T-helper 2 cell treated with Interferon-gamma antibody and Interleukin-4, amounts not matched to agents 5 μg/mL and 100 μg/mL, for 36 hours (primary cell): ENCODE measurements around the gene CSNK1G3.
"Not testable (repeated sequence)": the region's sequence is repeated elsewhere in the genome, so short reads cannot be mapped to it uniquely, and the experiment has no call there.

Experiments used
- DNase-seq: peaks from one replicate; pipeline ENCODE4 v3.0.0; 2021; ENCODE audit warnings: low spot score
- H3K27ac Mint-ChIP-seq: one replicate; pipeline ENCODE4 v1.8.0; 2021; ENCODE audit warnings: mild to moderate bottlenecking, mixed read lengths
- H3K27me3 Mint-ChIP-seq: one replicate; pipeline ENCODE4 v1.8.0; 2021; ENCODE audit warnings: low read depth, mixed read lengths
- H3K36me3 Mint-ChIP-seq: one replicate; pipeline ENCODE4 v1.8.0; 2021; ENCODE audit warnings: low read depth, mixed read lengths
- H3K4me1 Mint-ChIP-seq: one replicate; pipeline ENCODE4 v1.8.0; 2021; ENCODE audit warnings: low read depth, mixed read lengths
- H3K4me3 Mint-ChIP-seq: one replicate; pipeline ENCODE4 v1.8.0; 2022; ENCODE audit warnings: mild to moderate bottlenecking, moderate library complexity, mixed read lengths
- H3K9me3 Mint-ChIP-seq: one replicate; pipeline ENCODE4 v1.8.0; 2021; ENCODE audit warnings: mixed read lengths

Gene CSNK1G3

GRCh38 chr5:123511648-123512605, at the start of gene CSNK1G3:
Gene CSNK1G3, plus strand, starts transcription at chr5:123512177. Its CDS starts 33,487 bp downstream, at chr5:123545664.
- Mint-ChIP-seq H3K9me3 (no peaks in the 10 kb centered on the region), H3K27me3 (peaks cover 6% of the 10 kb centered on the region), H3K4me3 (peak within 1 kb of the TSS; percentile 94), H3K27ac (peak within 1 kb of the TSS; percentile 99), H3K36me3 (peaks cover 8% of the 10 kb centered on the region), H3K4me1 (peaks cover 40% of the 10 kb centered on the region)
- DNase-seq: peak; percentile 94

GRCh38 chr5:123466839-123467238, 45.1 kb upstream of the CSNK1G3 start:
- DNase-seq, H3K36me3 Mint-ChIP-seq, H3K27ac Mint-ChIP-seq, H3K4me3 Mint-ChIP-seq, H3K4me1 Mint-ChIP-seq: not testable (repeated sequence)
- Mint-ChIP-seq H3K9me3 (peaks cover 32% of the 10 kb centered on the region), H3K27me3 (peaks cover 23% of the 10 kb centered on the region)

GRCh38 chr5:123471385-123471784, 40.6 kb upstream of the CSNK1G3 start:
- Mint-ChIP-seq H3K36me3 (no peaks in the 10 kb centered on the region), H3K27ac (no peak overlapping the region), H3K4me1 (no peaks in the 10 kb centered on the region), H3K4me3 (no peak overlapping the region), H3K9me3 (peaks cover 32% of the 10 kb centered on the region), H3K27me3 (peaks cover 31% of the 10 kb centered on the region)
- DNase-seq: no peak

GRCh38 chr5:123472150-123472924, 39.6 kb upstream of the CSNK1G3 start:
- H3K4me1 Mint-ChIP-seq: no peaks in the 10 kb centered on the region
- H3K9me3 Mint-ChIP-seq: peaks cover 27% of the 10 kb centered on the region
- H3K36me3 Mint-ChIP-seq: no peaks in the 10 kb centered on the region
- no peak overlapping the region for H3K27ac Mint-ChIP-seq
- peaks cover 28% of the 10 kb centered on the region for H3K27me3 Mint-ChIP-seq
- no peak for DNase-seq
- no peak overlapping the region for H3K4me3 Mint-ChIP-seq

GRCh38 chr5:123474228-123474627, 37.7 kb upstream of the CSNK1G3 start:
- Mint-ChIP-seq H3K27ac (no peak overlapping the region), H3K9me3 (peaks cover 12% of the 10 kb centered on the region), H3K4me1 (no peaks in the 10 kb centered on the region), H3K27me3 (peaks cover 22% of the 10 kb centered on the region), H3K36me3 (no peaks in the 10 kb centered on the region), H3K4me3 (no peak overlapping the region)
- no peak for DNase-seq

GRCh38 chr5:123476731-123477130, 35.2 kb upstream of the CSNK1G3 start:
- no peaks in the 10 kb centered on the region for H3K9me3 Mint-ChIP-seq
- no peak overlapping the region for H3K27ac Mint-ChIP-seq
- H3K4me3 Mint-ChIP-seq: no peak overlapping the region
- H3K4me1 Mint-ChIP-seq: no peaks in the 10 kb centered on the region
- DNase-seq: no peak
- no peaks in the 10 kb centered on the region for H3K36me3 Mint-ChIP-seq
- H3K27me3 Mint-ChIP-seq: peaks cover 15% of the 10 kb centered on the region

- H3K36me3 Mint-ChIP-seq: no peaks in the 10 kb centered on the region
Observed at GRCh38 chr5:123478546-123478945, 33.4 kb upstream of the CSNK1G3 start.

GRCh38 chr5:123482258-123482657, 29.7 kb upstream of the CSNK1G3 start:
- Mint-ChIP-seq H3K36me3 (no peaks in the 10 kb centered on the region), H3K27me3 (peaks cover 17% of the 10 kb centered on the region), H3K4me1 (no peaks in the 10 kb centered on the region), H3K9me3 (no peaks in the 10 kb centered on the region), H3K4me3 (no peak overlapping the region), H3K27ac (no peak overlapping the region)
- no peak for DNase-seq

More at GRCh38 chr5:123478546-123478945, 33.4 kb upstream of the CSNK1G3 start:
- no peaks in the 10 kb centered on the region for H3K9me3 Mint-ChIP-seq
- DNase-seq: no peak
- no peak overlapping the region for H3K4me3 Mint-ChIP-seq
- H3K27me3 Mint-ChIP-seq: peaks cover 10% of the 10 kb centered on the region
- H3K27ac Mint-ChIP-seq: no peak overlapping the region
- no peaks in the 10 kb centered on the region for H3K4me1 Mint-ChIP-seq

- Mint-ChIP-seq H3K9me3 (no peaks in the 10 kb centered on the region), H3K4me3 (no peak overlapping the region), H3K27me3 (peaks cover 28% of the 10 kb centered on the region), H3K4me1 (no peaks in the 10 kb centered on the region), H3K36me3 (no peaks in the 10 kb centered on the region), H3K27ac (no peak overlapping the region)
- no peak for DNase-seq
Observed at GRCh38 chr5:123483446-123484077, 28.4 kb upstream of the CSNK1G3 start.

GRCh38 chr5:123485275-123485674, 26.7 kb upstream of the CSNK1G3 start:
- no peak for DNase-seq
- peaks cover 30% of the 10 kb centered on the region for H3K27me3 Mint-ChIP-seq
- no peaks in the 10 kb centered on the region for H3K4me1 Mint-ChIP-seq
- no peak overlapping the region for H3K27ac Mint-ChIP-seq
- no peaks in the 10 kb centered on the region for H3K9me3 Mint-ChIP-seq
- H3K36me3 Mint-ChIP-seq: no peaks in the 10 kb centered on the region
- H3K4me3 Mint-ChIP-seq: no peak overlapping the region

GRCh38 chr5:123486951-123487655, 24.9 kb upstream of the CSNK1G3 start:
- Mint-ChIP-seq H3K4me1 (no peaks in the 10 kb centered on the region), H3K27me3 (peaks cover 31% of the 10 kb centered on the region), H3K36me3 (no peaks in the 10 kb centered on the region), H3K9me3 (no peaks in the 10 kb centered on the region), H3K27ac (no peak overlapping the region), H3K4me3 (no peak overlapping the region)
- no peak for DNase-seq

- H3K27me3 Mint-ChIP-seq: peaks cover 32% of the 10 kb centered on the region
- H3K27ac Mint-ChIP-seq: no peak overlapping the region
- H3K4me1 Mint-ChIP-seq: no peaks in the 10 kb centered on the region
- no peaks in the 10 kb centered on the region for H3K9me3 Mint-ChIP-seq
- no peaks in the 10 kb centered on the region for H3K36me3 Mint-ChIP-seq
- DNase-seq: no peak
- H3K4me3 Mint-ChIP-seq: no peak overlapping the region
Observed at GRCh38 chr5:123490974-123491373, 21.0 kb upstream of the CSNK1G3 start.

- H3K4me3 Mint-ChIP-seq, DNase-seq, H3K4me1 Mint-ChIP-seq, H3K36me3 Mint-ChIP-seq, H3K9me3 Mint-ChIP-seq, H3K27ac Mint-ChIP-seq: not testable (repeated sequence)
- peaks cover 12% of the 10 kb centered on the region for H3K27me3 Mint-ChIP-seq
Observed at GRCh38 chr5:123495211-123495610, 16.8 kb upstream of the CSNK1G3 start.
